DOHH2 (cell line): ENCODE data around the gene CAPS2.

Experiments
- H3F3A ChIP-seq: fragments of 200-600 bp; sonication (generic), shearing (Covaris generic); 2 replicates; pipeline ENCODE4 v1.6.0; 2016; ENCODE audit warnings: antibody characterized with exemption, mild to moderate bottlenecking; ENCODE audit not compliant: control insufficient read depth, insufficient read depth
- H3K27ac ChIP-seq: fragments of 200-600 bp; sonication (generic); 2 replicates; pipeline ENCODE4 v1.5.1; 2014; ENCODE audit warnings: low read depth, mild to moderate bottlenecking, low read length, moderate library complexity
- H3K27me3 ChIP-seq: fragments of 200-600 bp; sonication (generic); 2 replicates; pipeline ENCODE4 v1.6.1; 2014; ENCODE audit warnings: mild to moderate bottlenecking, low read length, mixed read lengths; ENCODE audit not compliant: control insufficient read depth
- H3K36me3 ChIP-seq: fragments of 200-600 bp; sonication (generic); 2 replicates; pipeline ENCODE4 v1.6.1; 2014; ENCODE audit warnings: mild to moderate bottlenecking, low read length, moderate library complexity, mixed read lengths; ENCODE audit not compliant: control insufficient read depth
- H3K4me1 ChIP-seq: fragments of 200-600 bp; sonication (generic); 2 replicates; pipeline ENCODE4 v1.6.1; 2014; ENCODE audit warnings: mild to moderate bottlenecking, low read length, mixed read lengths; ENCODE audit not compliant: control insufficient read depth
- H3K4me2 ChIP-seq: fragments of 200-600 bp; sonication (generic); 2 replicates; pipeline ENCODE4 v1.6.0; 2014; ENCODE audit warnings: mild to moderate bottlenecking, low read length, moderate library complexity
- H3K4me3 ChIP-seq: fragments of 200-600 bp; sonication (generic); 2 replicates; pipeline ENCODE4 v1.5.1; 2014; ENCODE audit warnings: mild to moderate bottlenecking, low read length, mixed read lengths
- H3K79me2 ChIP-seq: fragments of 200-600 bp; sonication (generic); 2 replicates; pipeline ENCODE4 v1.6.1; 2014; ENCODE audit warnings: mild to moderate bottlenecking, low read length, mixed read lengths; ENCODE audit not compliant: control insufficient read depth
- H3K9me2 ChIP-seq: fragments of 200-600 bp; sonication (generic); replicated peaks from 2 replicates; pipeline ENCODE4 v1.6.1; 2014; ENCODE audit warnings: mild to moderate bottlenecking, low read length, mixed read lengths; ENCODE audit not compliant: control insufficient read depth
- H3K9me3 ChIP-seq: fragments of 200-600 bp; sonication (generic); 2 replicates; pipeline ENCODE4 v1.6.1; 2014; ENCODE audit warnings: antibody characterized with exemption, low read length, mixed read lengths; ENCODE audit not compliant: control insufficient read depth, insufficient read depth
- H4K20me1 ChIP-seq: fragments of 200-600 bp; sonication (generic); 2 replicates; pipeline ENCODE4 v1.6.0; 2014; ENCODE audit warnings: low read depth, mild to moderate bottlenecking, antibody characterized with exemption, low read length, moderate library complexity; ENCODE audit not compliant: control insufficient read depth, insufficient read depth
- CTCF ChIP-seq: fragments of 200-600 bp; sonication (generic); IDR thresholded peaks from one replicate; pipeline ENCODE4 v1.5.1; 2014; ENCODE audit warnings: antibody characterized with exemption, mild to moderate bottlenecking, low read depth, low read length; ENCODE audit not compliant: poor library complexity, severe bottlenecking
- EZH2phosphoT487 ChIP-seq: fragments of 200-600 bp; sonication (generic); IDR thresholded peaks from 2 replicates; pipeline ENCODE4 v1.6.1; 2017; ENCODE audit warnings: borderline replicate concordance, mild to moderate bottlenecking, antibody characterized with exemption, low read length, moderate library complexity, mixed read lengths

Gene CAPS2

GRCh38 chr12:75329918-75330826, at the start of gene CAPS2:
TSS of gene CAPS2 (minus strand) at chr12:75330324. CDS start at chr12:75326498, 3,826 bp downstream.
- Histone ChIP-seq H3K4me2 (peak within 1 kb of the TSS; percentile 94), H3K36me3 (no peaks in the 10 kb centered on the region), H3K9me2 (no peaks in the 10 kb centered on the region), H3K9me3 (no peaks in the 10 kb centered on the region), H3F3A (no peaks in the 10 kb centered on the region), H3K4me1 (peaks cover 11% of the 10 kb centered on the region), H3K27ac (no peak within 1 kb of the TSS), H4K20me1 (no peaks in the 10 kb centered on the region), H3K4me3 (peak within 1 kb of the TSS; percentile 85), H3K79me2 (no peaks in the 10 kb centered on the region), H3K27me3 (peaks cover 26% of the 10 kb centered on the region)
- no peak for TF ChIP-seq CTCF
- TF ChIP-seq EZH2phosphoT487 = 0 out of 2 replicates have a peak, but pooled peaks have one; percentile 23

GRCh38 chr12:75378354-75378753, 48.2 kb upstream of the CAPS2 start:
- no peak overlapping the region for H3K4me2 ChIP-seq
- no peaks in the 10 kb centered on the region for H3F3A ChIP-seq
- no peak overlapping the region for H3K27ac ChIP-seq
- no peaks in the 10 kb centered on the region for H3K27me3 ChIP-seq
- H4K20me1 ChIP-seq = no peaks in the 10 kb centered on the region
- H3K79me2 ChIP-seq = no peaks in the 10 kb centered on the region
- no peaks in the 10 kb centered on the region for H3K4me1 ChIP-seq
- H3K36me3 ChIP-seq = no peaks in the 10 kb centered on the region
- no peaks in the 10 kb centered on the region for H3K9me3 ChIP-seq
- H3K4me3 ChIP-seq = no peak overlapping the region
- no peaks in the 10 kb centered on the region for H3K9me2 ChIP-seq
- TF ChIP-seq CTCF (no peak), EZH2phosphoT487 (no peak)

- no peaks in the 10 kb centered on the region for H3K9me2 ChIP-seq
- H3K4me3 ChIP-seq = no peak overlapping the region
- H3K79me2 ChIP-seq = no peaks in the 10 kb centered on the region
- TF ChIP-seq CTCF (no peak), EZH2phosphoT487 (no peak)
- H3F3A ChIP-seq = no peaks in the 10 kb centered on the region
- no peaks in the 10 kb centered on the region for H3K27me3 ChIP-seq
- no peaks in the 10 kb centered on the region for H3K4me1 ChIP-seq
- no peaks in the 10 kb centered on the region for H3K9me3 ChIP-seq
- H4K20me1 ChIP-seq = no peaks in the 10 kb centered on the region
- no peaks in the 10 kb centered on the region for H3K36me3 ChIP-seq
- H3K4me2 ChIP-seq = no peak overlapping the region
- no peak overlapping the region for H3K27ac ChIP-seq
Observed at GRCh38 chr12:75374971-75375370, 44.8 kb upstream of the CAPS2 start.
